ENCODE data around the gene CDK14. TPM values are rescaled to one million over a fixed set of nuclear protein-coding genes. Genes with fewer than 3 reads are reported as not detected.

CDK14 gene
- total RNA-seq, 2 donors from 2014 or later = 8.7 to 13.4 TPM

DNA sequence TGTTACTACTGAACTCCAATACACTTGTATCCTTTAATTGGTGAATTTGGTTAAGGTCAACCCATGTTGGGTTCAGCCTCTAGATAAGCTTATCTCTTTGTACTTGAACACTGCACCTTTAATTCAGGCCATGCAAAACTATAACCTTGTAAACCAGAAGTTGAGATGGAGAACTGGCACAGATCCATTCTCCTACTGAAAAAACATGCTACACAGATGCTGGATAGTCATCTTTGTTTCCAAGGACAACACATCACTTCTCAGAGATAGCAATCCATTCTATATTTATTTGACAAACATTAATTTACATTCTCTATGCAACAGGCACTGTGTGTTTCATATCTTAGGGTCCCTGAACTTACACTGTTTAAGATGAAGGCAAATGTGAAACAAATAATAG lies 2.9 kb upstream of the CDK14 start:
- H3K4me3 ChIP-seq (ENCODE audit: low read length) = no peak overlapping the region
- TF ChIP-seq CTCF (conservative IDR thresholded peaks at IDR 0.05) = no peak
- H3K4me1 ChIP-seq (ENCODE audit: control insufficient read depth, insufficient read depth, low read length) = peaks cover 2% of the 10 kb centered on the region
- DNase-seq = no peak
- no peak overlapping the region for H3K27ac ChIP-seq (ENCODE audit: low read depth, low read length)
- peaks cover 19% of the 10 kb centered on the region for H3K4me1 Mint-ChIP-seq
- H3K4me3 Mint-ChIP-seq = no peak overlapping the region
- H3K9me3 ChIP-seq (ENCODE audit: control insufficient read depth, low read length) = no peaks in the 10 kb centered on the region
- H3K9ac ChIP-seq (ENCODE audit: extremely low read depth, low read length, poor library complexity, severe bottlenecking) = no peak overlapping the region
- H3K27me3 ChIP-seq (ENCODE audit: control insufficient read depth, insufficient read depth, low read length, poor library complexity, severe bottlenecking) = peaks cover 16% of the 10 kb centered on the region
- no peaks in the 10 kb centered on the region for H3K36me3 Mint-ChIP-seq (ENCODE audit: low read depth)
- H3K27ac Mint-ChIP-seq = no peak overlapping the region
- H3K36me3 ChIP-seq (ENCODE audit: control insufficient read depth, insufficient read depth, low read length) = no peaks in the 10 kb centered on the region
- H3K27me3 Mint-ChIP-seq (ENCODE audit: insufficient read depth) = peaks cover 17% of the 10 kb centered on the region
- H3K9me3 Mint-ChIP-seq = peaks cover 7% of the 10 kb centered on the region

GRCh38 chr7:90594751-90595317 lies 1.3 kb upstream of the CDK14 start:
- Histone ChIP-seq H3K4me3 (ENCODE audit: low read length) (peak overlapping the region; percentile 79), H3K9me3 (ENCODE audit: control insufficient read depth, low read length) (no peaks in the 10 kb centered on the region), H3K27ac (ENCODE audit: low read depth, low read length) (peak overlapping the region; percentile 71), H3K27me3 (ENCODE audit: control insufficient read depth, insufficient read depth, low read length, poor library complexity, severe bottlenecking) (peaks cover 16% of the 10 kb centered on the region), H3K4me1 (ENCODE audit: control insufficient read depth, insufficient read depth, low read length) (peaks cover 2% of the 10 kb centered on the region), H3K36me3 (ENCODE audit: control insufficient read depth, insufficient read depth, low read length) (no peaks in the 10 kb centered on the region), H3K9ac (ENCODE audit: extremely low read depth, low read length, poor library complexity, severe bottlenecking) (no peak overlapping the region)
- DNase-seq = peak; percentile 67
- Mint-ChIP-seq H3K9me3 (no peaks in the 10 kb centered on the region), H3K27ac (no peak overlapping the region), H3K4me1 (peaks cover 19% of the 10 kb centered on the region), H3K4me3 (peak overlapping the region; percentile 78), H3K27me3 (ENCODE audit: insufficient read depth) (peaks cover 22% of the 10 kb centered on the region), H3K36me3 (ENCODE audit: low read depth) (no peaks in the 10 kb centered on the region)
- TF ChIP-seq CTCF (conservative IDR thresholded peaks at IDR 0.05) = no peak
- WGBS, 2 experiments (ENCODE audit: insufficient coverage in 1 of 2, insufficient read length in 1 of 2) = 12 to 14% methylated on average over 4 to 11 of the region's 11 CpGs

GRCh38 chr7:90595342-90595800 lies 750 bp upstream of the CDK14 start:
- Histone ChIP-seq H3K36me3 (ENCODE audit: control insufficient read depth, insufficient read depth, low read length) (no peaks in the 10 kb centered on the region), H3K27ac (ENCODE audit: low read depth, low read length) (peak overlapping the region; percentile 71), H3K9me3 (ENCODE audit: control insufficient read depth, low read length) (no peaks in the 10 kb centered on the region), H3K4me3 (ENCODE audit: low read length) (peak overlapping the region; percentile 79), H3K4me1 (ENCODE audit: control insufficient read depth, insufficient read depth, low read length) (peaks cover 2% of the 10 kb centered on the region), H3K9ac (ENCODE audit: extremely low read depth, low read length, poor library complexity, severe bottlenecking) (peak overlapping the region; percentile 20), H3K27me3 (ENCODE audit: control insufficient read depth, insufficient read depth, low read length, poor library complexity, severe bottlenecking) (peaks cover 16% of the 10 kb centered on the region)
- H3K36me3 Mint-ChIP-seq (ENCODE audit: low read depth) = no peaks in the 10 kb centered on the region
- DNase-seq = peak; percentile 60
- peaks cover 22% of the 10 kb centered on the region for H3K27me3 Mint-ChIP-seq (ENCODE audit: insufficient read depth)
- peaks cover 23% of the 10 kb centered on the region for H3K4me1 Mint-ChIP-seq
- TF ChIP-seq CTCF (conservative IDR thresholded peaks at IDR 0.05) = no peak
- H3K9me3 Mint-ChIP-seq = no peaks in the 10 kb centered on the region
- 11% methylated on average over 8 of the region's 10 CpGs; no CpG with 5 or more reads in 1 of the 2 experiments for WGBS, 2 experiments (ENCODE audit: insufficient coverage in 1 of 2, insufficient read length in 1 of 2)
- H3K4me3 Mint-ChIP-seq = peak overlapping the region; percentile 78
- peak overlapping the region; percentile 80 for H3K27ac Mint-ChIP-seq
